ENCODE results near the gene SLC15A1. TPM values are rescaled to one million over a fixed set of nuclear protein-coding genes. Genes with fewer than 3 reads are reported as not detected.

The SLC15A1 gene
- polyA plus RNA-seq, 1 donor (not counting 4 experiments of a cell fraction or from before 2014, with no cell fraction given): 0.10 TPM

DNA sequence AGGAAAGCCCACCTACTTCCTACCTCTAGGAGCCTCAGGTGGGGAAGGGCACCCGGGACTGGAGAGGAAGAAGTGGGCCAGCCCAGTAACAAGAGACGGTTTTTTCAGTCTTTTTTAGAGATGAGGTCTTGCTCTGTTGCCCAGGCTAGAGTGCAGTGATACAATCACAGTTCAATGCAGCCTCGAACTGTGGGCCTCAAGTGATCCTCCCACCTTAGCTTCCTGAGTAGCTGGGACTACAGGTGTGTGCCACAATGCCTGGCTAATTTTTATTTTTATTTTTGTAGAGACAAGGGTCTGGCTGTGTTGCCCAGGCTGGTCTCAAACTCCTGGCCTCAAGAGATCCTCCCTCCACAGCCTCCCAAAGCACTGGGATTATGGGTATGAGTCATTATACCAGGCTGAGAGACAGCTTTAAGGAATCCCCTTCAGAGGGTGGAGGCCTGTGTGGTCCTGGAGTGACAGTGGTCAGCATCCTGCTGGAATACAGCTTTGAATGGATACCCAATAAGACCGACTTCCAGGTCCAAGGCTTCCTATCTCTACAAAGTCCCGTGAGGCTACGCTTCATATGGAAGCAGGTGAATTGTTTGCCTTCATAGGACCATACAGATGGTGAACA, 63.0 kb downstream of the SLC15A1 start:
- H3K36me3 ChIP-seq (ENCODE audit: control insufficient read depth in 2 of 2, extremely low read depth in 1 of 2, insufficient read depth in 2 of 2, low read length in 2 of 2): no peaks in the 10 kb centered on the region
- H3K9me3 ChIP-seq (ENCODE audit: control insufficient read depth, low read depth, low read length): no peaks in the 10 kb centered on the region
- H3K9me1 ChIP-seq (ENCODE audit: control insufficient read depth, extremely low read depth, insufficient read depth, low read length): no peaks in the 10 kb centered on the region
- no peaks in the 10 kb centered on the region for H3K4me1 ChIP-seq (ENCODE audit: control insufficient read depth, extremely low read depth, insufficient read depth, low read length)
- no peaks in the 10 kb centered on the region for H3K79me2 ChIP-seq (ENCODE audit: control insufficient read depth, insufficient read depth, low read length)
- H3K9ac ChIP-seq (ENCODE audit: control insufficient read depth, extremely low read depth, insufficient read depth, low read length): no peak overlapping the region
- no peaks in the 10 kb centered on the region for H3K27me3 ChIP-seq (ENCODE audit: control insufficient read depth, extremely low read depth, insufficient read depth, low read length)
- H2AFZ ChIP-seq (ENCODE audit: control insufficient read depth, low read length): no peak overlapping the region
- dilution Hi-C loops (cut with MboI; ENCODE audit: extremely low pct_ligation_motif_present, low sequenced_read_pairs): no loop called here
- no peak for FAIRE-seq
- TF ChIP-seq, protein P1, sequence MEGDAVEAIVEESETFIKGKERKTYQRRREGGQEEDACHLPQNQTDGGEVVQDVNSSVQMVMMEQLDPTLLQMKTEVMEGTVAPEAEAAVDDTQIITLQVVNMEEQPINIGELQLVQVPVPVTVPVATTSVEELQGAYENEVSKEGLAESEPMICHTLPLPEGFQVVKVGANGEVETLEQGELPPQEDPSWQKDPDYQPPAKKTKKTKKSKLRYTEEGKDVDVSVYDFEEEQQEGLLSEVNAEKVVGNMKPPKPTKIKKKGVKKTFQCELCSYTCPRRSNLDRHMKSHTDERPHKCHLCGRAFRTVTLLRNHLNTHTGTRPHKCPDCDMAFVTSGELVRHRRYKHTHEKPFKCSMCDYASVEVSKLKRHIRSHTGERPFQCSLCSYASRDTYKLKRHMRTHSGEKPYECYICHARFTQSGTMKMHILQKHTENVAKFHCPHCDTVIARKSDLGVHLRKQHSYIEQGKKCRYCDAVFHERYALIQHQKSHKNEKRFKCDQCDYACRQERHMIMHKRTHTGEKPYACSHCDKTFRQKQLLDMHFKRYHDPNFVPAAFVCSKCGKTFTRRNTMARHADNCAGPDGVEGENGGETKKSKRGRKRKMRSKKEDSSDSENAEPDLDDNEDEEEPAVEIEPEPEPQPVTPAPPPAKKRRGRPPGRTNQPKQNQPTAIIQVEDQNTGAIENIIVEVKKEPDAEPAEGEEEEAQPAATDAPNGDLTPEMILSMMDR (optimal IDR thresholded peaks at IDR 0.05 in 1 of 3, IDR thresholded peaks at IDR 0.05 in 1 of 3, conservative IDR thresholded peaks at IDR 0.05 in 1 of 3; ENCODE audit: extremely low read depth in 1 of 3, insufficient read depth in 2 of 3, low read length in 3 of 3): no peak
- TF ChIP-seq EZH2 (IDR thresholded peaks at IDR 0.05; ENCODE audit: low read length): no peak
- DNase-seq (ENCODE audit: low read depth, low spot score): no peak
- no peak overlapping the region for H3K27ac ChIP-seq (ENCODE audit: control insufficient read depth, insufficient read depth, low read length)
- H3K4me2 ChIP-seq (ENCODE audit: control insufficient read depth, extremely low read depth, insufficient read depth, low read depth, low read length): no peak overlapping the region
- no peak overlapping the region for H3K4me3 ChIP-seq (ENCODE audit: control insufficient read depth in 2 of 3, extremely low read depth in 1 of 3, insufficient read depth in 2 of 3, low read depth in 1 of 3, low read length in 3 of 3)
- H4K20me1 ChIP-seq (ENCODE audit: control insufficient read depth, extremely low read depth, insufficient read depth, low read length): no peaks in the 10 kb centered on the region

DNA sequence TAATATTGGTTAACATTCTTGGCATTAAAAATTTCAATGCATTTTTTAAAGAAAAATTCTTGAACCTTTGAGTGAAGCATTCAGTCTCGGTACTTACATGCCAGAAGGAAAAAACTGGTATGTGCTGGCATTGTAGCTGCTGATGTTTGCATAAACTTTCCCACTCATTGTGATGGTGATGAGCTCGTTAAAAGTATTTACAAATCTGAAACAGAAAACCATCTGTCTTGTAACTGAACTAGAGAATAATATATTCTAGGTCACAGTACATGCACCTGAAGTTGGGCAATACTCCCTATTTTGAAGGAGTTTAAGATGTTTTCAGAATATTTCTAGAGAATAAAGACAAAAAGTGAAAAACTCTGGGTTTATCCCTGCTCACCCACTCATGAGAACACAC, 64.1 kb downstream of the SLC15A1 start:
- Histone ChIP-seq H3K4me2 (ENCODE audit: control insufficient read depth, extremely low read depth, insufficient read depth, low read depth, low read length) (no peak overlapping the region), H3K27ac (ENCODE audit: control insufficient read depth, insufficient read depth, low read length) (no peak overlapping the region)
- no peak for FAIRE-seq

More for the DNA sequence above, 64.1 kb downstream of the SLC15A1 start:
- Histone ChIP-seq H3K9ac (ENCODE audit: control insufficient read depth, extremely low read depth, insufficient read depth, low read length) (no peak overlapping the region), H3K9me1 (ENCODE audit: control insufficient read depth, extremely low read depth, insufficient read depth, low read length) (no peaks in the 10 kb centered on the region), H2AFZ (ENCODE audit: control insufficient read depth, low read length) (no peak overlapping the region), H3K79me2 (ENCODE audit: control insufficient read depth, insufficient read depth, low read length) (no peaks in the 10 kb centered on the region), H4K20me1 (ENCODE audit: control insufficient read depth, extremely low read depth, insufficient read depth, low read length) (no peaks in the 10 kb centered on the region), H3K9me3 (ENCODE audit: control insufficient read depth, low read depth, low read length) (no peaks in the 10 kb centered on the region), H3K27me3 (ENCODE audit: control insufficient read depth, extremely low read depth, insufficient read depth, low read length) (no peaks in the 10 kb centered on the region), H3K36me3 (ENCODE audit: control insufficient read depth in 2 of 2, extremely low read depth in 1 of 2, insufficient read depth in 2 of 2, low read length in 2 of 2) (no peaks in the 10 kb centered on the region), H3K4me1 (ENCODE audit: control insufficient read depth, extremely low read depth, insufficient read depth, low read length) (no peaks in the 10 kb centered on the region), H3K4me3 (ENCODE audit: control insufficient read depth in 2 of 3, extremely low read depth in 1 of 3, insufficient read depth in 2 of 3, low read depth in 1 of 3, low read length in 3 of 3) (no peak overlapping the region)
- no peak for DNase-seq (ENCODE audit: low read depth, low spot score)
- dilution Hi-C loops (cut with MboI; ENCODE audit: extremely low pct_ligation_motif_present, low sequenced_read_pairs): no loop called here
- TF ChIP-seq EZH2 (IDR thresholded peaks at IDR 0.05; ENCODE audit: low read length): no peak
- TF ChIP-seq, protein P1 (optimal IDR thresholded peaks at IDR 0.05 in 1 of 3, IDR thresholded peaks at IDR 0.05 in 1 of 3, conservative IDR thresholded peaks at IDR 0.05 in 1 of 3; ENCODE audit: extremely low read depth in 1 of 3, insufficient read depth in 2 of 3, low read length in 3 of 3): no peak

Measured in keratinocyte (primary cell).